Measurements from ENCODE around the gene USP20.
A peak's percentile ranks its signal among the peaks of the same experiment; 100 is the strongest.

Gene USP20

DNA sequence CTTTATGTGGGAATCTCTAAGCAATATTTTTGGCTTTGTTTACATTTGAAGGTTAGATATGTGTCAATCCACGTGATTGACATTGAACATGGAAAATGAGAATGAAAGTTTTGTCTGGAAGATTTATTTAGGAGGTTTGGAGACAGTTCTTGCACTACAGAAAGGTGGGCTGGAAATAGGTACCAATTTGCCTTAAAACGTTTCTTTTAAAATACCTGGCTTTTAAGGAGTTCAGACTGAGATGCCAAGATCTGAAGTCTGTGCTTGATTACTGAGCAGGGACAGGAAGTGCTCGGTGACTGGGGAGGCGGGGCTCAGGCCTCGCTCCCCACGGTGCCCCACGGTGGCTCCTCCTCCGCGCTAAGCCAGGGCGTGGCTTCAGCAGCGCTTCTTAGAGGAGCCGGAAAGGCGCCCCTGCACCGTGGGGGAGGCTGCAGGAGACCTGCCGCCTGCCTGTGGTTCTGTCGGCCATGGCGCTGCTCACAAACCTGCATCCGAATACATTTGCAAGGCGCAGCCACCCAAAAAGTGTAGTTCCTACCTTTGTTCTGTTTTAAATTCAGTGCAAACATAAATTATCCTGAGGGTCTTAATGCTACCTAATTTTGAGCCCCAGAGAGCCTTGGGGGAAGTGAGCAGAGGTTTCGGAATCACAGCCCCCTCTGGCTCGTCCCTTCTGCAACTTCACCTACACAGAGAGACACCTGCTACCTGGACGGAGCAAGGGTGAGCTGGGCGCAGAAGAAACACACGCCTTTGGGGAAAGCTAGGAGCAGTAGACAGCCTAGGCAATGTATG lies 49.2 kb downstream of the USP20 start (continued):
- TF ChIP-seq ZNF621 (tag by site-specific recombination; IDR thresholded peaks at IDR 0.05) (no peak), ZFHX2 (tag by site-specific recombination; conservative IDR thresholded peaks at IDR 0.05) (peak; percentile 45; the same call in 1 of the 2 replicates), CTCF (tag by site-specific recombination; IDR thresholded peaks at IDR 0.05) (peak; percentile 39; the same call in 1 of the 2 replicates), ZNF626 (tag by site-specific recombination; IDR thresholded peaks at IDR 0.05) (no peak), ZNF48 (tag by site-specific recombination; IDR thresholded peaks at IDR 0.05) (no peak), ZNF473 (tag by site-specific recombination; IDR thresholded peaks at IDR 0.05) (no peak), ZNF23 (tag by site-specific recombination; IDR thresholded peaks at IDR 0.05; ENCODE audit: borderline replicate concordance) (no peak), ZBTB7A (tag by site-specific recombination; IDR thresholded peaks at IDR 0.05; ENCODE audit: low read depth) (no peak), ZNF202 (tag by site-specific recombination; IDR thresholded peaks at IDR 0.05; ENCODE audit: borderline replicate concordance) (no peak), ZBTB21 (tag by site-specific recombination; IDR thresholded peaks at IDR 0.05) (no peak), ZXDB (tag by site-specific recombination; IDR thresholded peaks at IDR 0.05) (peak; percentile 96), ZEB2 (tag by site-specific recombination; IDR thresholded peaks at IDR 0.05) (no peak), ZNF660 (tag by site-specific recombination; IDR thresholded peaks at IDR 0.05) (0 out of 2 replicates have a peak, but pooled peaks have one; percentile 12), ZFP69B (tag by site-specific recombination; IDR thresholded peaks at IDR 0.05) (no peak), SP2 (tag by site-specific recombination; IDR thresholded peaks at IDR 0.05) (peak; percentile 81), SETDB1 (IDR thresholded peaks at IDR 0.05; ENCODE audit: insufficient read length, low read length) (no peak), ZNF600 (tag by site-specific recombination; IDR thresholded peaks at IDR 0.05) (no peak), ZNF335 (tag by site-specific recombination; conservative IDR thresholded peaks at IDR 0.05) (peak; percentile 69), WT1 (tag by site-specific recombination; IDR thresholded peaks at IDR 0.05) (no peak), ZNF18 (tag by site-specific recombination; IDR thresholded peaks at IDR 0.05) (no peak), GLIS2 (tag by site-specific recombination; IDR thresholded peaks at IDR 0.05) (peak; percentile 96), HOXC10 (CRISPR knock-in tag; IDR thresholded peaks at IDR 0.05) (no peak), ZNF580 (tag by site-specific recombination; IDR thresholded peaks at IDR 0.05) (no peak), ZNF138 (tag by site-specific recombination; IDR thresholded peaks at IDR 0.05; ENCODE audit: borderline replicate concordance) (no peak), ZNF146 (tag by site-specific recombination; IDR thresholded peaks at IDR 0.05) (no peak), YY1 (tag by site-specific recombination; IDR thresholded peaks at IDR 0.05) (no peak), ZNF416 (tag by site-specific recombination; IDR thresholded peaks at IDR 0.05) (no peak)
- TF ChIP-seq, protein P1, sequence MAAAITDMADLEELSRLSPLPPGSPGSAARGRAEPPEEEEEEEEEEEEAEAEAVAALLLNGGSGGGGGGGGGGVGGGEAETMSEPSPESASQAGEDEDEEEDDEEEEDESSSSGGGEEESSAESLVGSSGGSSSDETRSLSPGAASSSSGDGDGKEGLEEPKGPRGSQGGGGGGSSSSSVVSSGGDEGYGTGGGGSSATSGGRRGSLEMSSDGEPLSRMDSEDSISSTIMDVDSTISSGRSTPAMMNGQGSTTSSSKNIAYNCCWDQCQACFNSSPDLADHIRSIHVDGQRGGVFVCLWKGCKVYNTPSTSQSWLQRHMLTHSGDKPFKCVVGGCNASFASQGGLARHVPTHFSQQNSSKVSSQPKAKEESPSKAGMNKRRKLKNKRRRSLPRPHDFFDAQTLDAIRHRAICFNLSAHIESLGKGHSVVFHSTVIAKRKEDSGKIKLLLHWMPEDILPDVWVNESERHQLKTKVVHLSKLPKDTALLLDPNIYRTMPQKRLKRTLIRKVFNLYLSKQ (tag by site-specific recombination; IDR thresholded peaks at IDR 0.05; ENCODE audit: borderline replicate concordance): no peak
- TF ChIP-seq, protein P2, sequence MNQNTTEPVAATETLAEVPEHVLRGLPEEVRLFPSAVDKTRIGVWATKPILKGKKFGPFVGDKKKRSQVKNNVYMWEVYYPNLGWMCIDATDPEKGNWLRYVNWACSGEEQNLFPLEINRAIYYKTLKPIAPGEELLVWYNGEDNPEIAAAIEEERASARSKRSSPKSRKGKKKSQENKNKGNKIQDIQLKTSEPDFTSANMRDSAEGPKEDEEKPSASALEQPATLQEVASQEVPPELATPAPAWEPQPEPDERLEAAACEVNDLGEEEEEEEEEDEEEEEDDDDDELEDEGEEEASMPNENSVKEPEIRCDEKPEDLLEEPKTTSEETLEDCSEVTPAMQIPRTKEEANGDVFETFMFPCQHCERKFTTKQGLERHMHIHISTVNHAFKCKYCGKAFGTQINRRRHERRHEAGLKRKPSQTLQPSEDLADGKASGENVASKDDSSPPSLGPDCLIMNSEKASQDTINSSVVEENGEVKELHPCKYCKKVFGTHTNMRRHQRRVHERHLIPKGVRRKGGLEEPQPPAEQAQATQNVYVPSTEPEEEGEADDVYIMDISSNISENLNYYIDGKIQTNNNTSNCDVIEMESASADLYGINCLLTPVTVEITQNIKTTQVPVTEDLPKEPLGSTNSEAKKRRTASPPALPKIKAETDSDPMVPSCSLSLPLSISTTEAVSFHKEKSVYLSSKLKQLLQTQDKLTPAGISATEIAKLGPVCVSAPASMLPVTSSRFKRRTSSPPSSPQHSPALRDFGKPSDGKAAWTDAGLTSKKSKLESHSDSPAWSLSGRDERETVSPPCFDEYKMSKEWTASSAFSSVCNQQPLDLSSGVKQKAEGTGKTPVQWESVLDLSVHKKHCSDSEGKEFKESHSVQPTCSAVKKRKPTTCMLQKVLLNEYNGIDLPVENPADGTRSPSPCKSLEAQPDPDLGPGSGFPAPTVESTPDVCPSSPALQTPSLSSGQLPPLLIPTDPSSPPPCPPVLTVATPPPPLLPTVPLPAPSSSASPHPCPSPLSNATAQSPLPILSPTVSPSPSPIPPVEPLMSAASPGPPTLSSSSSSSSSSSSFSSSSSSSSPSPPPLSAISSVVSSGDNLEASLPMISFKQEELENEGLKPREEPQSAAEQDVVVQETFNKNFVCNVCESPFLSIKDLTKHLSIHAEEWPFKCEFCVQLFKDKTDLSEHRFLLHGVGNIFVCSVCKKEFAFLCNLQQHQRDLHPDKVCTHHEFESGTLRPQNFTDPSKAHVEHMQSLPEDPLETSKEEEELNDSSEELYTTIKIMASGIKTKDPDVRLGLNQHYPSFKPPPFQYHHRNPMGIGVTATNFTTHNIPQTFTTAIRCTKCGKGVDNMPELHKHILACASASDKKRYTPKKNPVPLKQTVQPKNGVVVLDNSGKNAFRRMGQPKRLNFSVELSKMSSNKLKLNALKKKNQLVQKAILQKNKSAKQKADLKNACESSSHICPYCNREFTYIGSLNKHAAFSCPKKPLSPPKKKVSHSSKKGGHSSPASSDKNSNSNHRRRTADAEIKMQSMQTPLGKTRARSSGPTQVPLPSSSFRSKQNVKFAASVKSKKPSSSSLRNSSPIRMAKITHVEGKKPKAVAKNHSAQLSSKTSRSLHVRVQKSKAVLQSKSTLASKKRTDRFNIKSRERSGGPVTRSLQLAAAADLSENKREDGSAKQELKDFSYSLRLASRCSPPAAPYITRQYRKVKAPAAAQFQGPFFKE (tag by site-specific recombination; IDR thresholded peaks at IDR 0.05; ENCODE audit: borderline replicate concordance): no peak

Data from HEK293 (cell line).